ENCODE data around the gene CGGBP1.
"Not testable (repeated sequence)": the region's sequence is repeated elsewhere in the genome, so short reads cannot be mapped to it uniquely, and the experiment has no call there.

The CGGBP1 gene

DNA sequence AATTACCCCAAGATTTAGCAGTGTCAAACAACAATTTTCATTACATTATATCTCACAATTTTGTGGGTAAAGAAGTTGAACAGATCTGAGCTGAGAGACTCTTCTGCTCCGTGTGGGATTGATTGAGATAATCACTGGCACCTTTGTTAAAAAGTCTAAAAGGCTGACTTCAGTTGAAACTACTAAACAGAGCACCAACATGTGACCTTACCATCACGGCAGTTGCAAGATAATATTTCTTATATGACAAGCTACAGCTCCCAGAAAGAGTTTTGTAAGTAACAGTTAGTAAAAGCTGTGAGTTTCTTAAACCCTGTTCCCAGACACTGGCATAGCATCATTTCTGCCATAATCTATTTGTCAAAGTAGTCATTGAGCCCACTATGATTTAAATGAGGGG is 25.0 kb downstream of the CGGBP1 start:
- DNase-seq: no peak

- DNase-seq: no peak
Observed at GRCh38 chr3:88033079-88033478, 25.7 kb downstream of the CGGBP1 start.

DNA sequence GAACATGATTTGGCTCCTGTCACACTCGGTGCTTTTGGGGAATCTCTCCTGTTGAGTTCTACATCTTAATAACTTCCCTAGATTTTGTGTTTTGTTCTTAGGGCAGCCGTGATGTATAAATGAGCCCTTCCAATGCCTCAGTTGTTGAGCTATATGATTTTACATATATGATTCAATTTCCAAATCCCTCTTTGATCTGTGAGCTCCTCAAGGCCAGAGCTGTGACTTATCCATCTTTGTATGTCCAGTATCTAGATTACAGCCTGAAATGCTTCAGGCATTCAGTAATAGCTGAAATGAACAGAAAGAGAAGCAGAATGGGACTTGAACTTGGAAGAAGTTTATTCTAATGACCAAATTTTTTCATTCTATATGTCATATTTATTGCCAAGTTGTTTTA is 26.6 kb downstream of the CGGBP1 start:
- DNase-seq: no peak

GRCh38 chr3:88031642-88032077 is 27.1 kb downstream of the CGGBP1 start:
- DNase-seq: no peak

GRCh38 chr3:88030210-88030609 is 28.6 kb downstream of the CGGBP1 start:
- no peak for DNase-seq

DNA sequence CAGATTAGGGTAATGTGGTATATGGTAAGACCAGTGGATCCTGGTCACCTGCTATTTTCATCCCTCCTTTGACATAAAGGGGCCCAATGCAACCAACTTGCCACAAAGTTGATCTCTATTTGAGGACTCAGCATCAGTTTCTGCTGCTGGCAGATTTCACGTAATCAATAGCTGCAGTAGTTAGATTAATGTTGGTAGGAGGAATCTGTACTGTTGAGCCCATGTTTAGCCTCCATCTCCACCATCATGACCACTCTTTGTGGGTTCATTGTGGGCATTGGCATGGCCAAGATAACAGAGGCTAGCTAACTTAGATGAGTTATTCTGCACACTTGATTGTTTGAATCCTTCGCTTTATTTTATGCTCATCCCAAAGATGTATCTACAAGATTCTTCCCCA is 29.9 kb downstream of the CGGBP1 start:
- no peak for DNase-seq

DNA sequence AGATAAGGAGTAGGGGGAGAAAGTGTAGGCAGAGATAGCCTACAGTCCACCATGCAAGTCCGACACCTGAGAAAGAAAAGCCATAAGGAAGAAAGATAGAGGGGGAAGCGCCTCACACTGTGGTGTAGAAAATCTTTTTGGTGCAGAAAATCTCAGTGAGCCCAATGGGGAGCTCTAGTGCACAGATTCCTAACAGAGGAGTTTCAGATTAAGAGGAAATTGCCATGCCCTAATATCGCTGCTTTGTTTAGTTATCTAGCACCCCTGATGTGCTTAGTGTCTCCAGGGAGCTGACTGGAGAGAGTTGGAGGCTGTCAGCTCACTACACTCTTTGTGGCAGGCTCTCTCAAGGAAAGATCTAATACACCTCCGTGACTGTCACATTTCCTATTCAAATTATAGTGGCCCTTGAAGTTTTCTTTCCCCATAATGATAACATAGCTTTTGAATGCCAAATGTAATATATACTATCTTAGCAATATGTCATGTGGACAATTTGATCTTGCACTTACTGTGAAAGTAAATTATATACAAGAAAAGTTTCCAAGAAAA is 33.7 kb downstream of the CGGBP1 start:
- no peak for DNase-seq

DNA sequence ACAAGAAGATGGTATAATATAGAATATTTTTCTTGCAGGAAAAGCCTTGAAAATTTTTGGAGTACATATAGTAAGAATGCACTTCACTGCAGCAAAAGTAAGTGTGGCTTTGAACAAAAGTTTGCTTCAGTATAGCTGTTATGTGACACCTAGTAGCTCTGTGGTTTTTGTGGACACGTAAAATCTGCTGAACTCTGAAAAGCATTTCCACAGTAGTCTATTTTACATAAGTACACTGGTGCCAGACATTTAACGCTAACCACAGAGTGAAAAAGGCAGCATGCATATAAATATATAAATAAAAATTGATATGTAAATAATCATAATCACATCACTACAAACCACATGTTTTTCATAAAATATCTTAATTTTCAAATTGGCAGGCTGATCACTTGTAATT is 39.8 kb downstream of the CGGBP1 start:
- no peak for DNase-seq

DNA sequence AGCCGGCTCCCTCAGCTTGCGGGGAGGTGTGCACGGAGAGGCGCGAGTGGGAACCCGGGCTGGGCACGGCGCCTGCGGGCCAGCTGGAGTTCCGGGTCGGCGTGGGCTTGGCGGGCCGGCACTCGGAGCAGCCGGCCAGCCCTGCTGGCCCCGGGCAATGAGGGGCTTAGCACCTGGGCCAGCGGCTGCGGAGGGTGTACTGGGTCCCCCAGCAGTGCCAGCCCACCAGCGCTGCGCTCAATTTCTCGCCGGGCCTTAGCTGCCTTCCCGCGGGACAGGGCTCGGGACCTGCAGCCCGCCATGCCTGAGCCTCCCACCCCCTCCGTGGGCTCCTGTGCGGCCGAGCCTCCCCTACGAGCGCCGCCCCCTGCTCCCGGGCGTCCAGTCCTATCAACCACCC is 43.1 kb downstream of the CGGBP1 start:
- DNase-seq: not testable (repeated sequence)

GRCh38 chr3:88013592-88013991 is 45.2 kb downstream of the CGGBP1 start:
- no peak for DNase-seq

GRCh38 chr3:88010810-88011209 is 48.0 kb downstream of the CGGBP1 start:
- no peak for DNase-seq

GRCh38 chr3:88009066-88009465 is 49.7 kb downstream of the CGGBP1 start:
- no peak for DNase-seq

DNA sequence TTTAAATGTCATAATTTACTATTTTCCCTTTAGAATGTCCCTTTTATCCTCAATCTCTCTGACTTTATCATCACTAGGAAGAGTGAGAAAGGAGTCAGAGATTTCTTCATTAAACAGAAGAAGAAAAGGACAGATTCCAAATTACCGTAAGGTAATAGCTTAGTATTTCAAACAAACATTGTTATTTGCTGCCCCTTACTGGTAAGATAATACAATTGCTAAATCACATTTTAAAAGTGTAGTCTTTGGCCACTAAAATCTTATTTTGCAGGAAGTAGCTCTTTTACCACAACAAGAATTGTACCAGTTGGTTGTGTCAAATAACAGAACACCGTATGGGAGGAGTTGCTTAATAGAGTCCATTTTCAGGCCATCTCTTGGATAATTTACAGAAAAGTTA is 53.7 kb downstream of the CGGBP1 start:
- no peak for DNase-seq

- DNase-seq: no peak
Observed at GRCh38 chr3:88003115-88003755, 55.6 kb downstream of the CGGBP1 start.

DNA sequence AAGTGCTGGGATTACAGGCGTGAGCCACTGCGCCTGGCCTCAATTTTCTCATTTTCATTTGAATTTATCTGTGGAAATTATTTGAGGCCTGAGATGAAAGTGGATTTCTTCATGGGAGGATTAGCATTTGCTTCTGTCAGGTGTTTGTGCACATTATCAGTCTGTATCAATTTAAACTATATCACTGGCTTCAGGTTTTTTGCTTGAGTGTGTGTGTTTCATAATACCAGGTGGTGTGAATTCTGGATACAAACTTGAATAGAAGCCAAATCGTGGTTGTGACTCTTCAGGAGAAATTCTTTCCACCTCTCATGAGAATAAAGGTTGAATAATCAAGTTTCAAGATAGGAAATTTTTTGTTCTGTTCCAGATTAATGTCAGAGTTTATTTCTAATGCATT is 56.4 kb downstream of the CGGBP1 start:
- DNase-seq: no peak

Data from islet precursor cell (in vitro differentiated cells).